NCI-H526 treated with DMSO at 0.1 percent for 48 hours (cell line): Measurements from ENCODE around the gene ZNF615.
"Not testable (repeated sequence)": the region's sequence is repeated elsewhere in the genome, so short reads cannot be mapped to it uniquely, and the experiment has no call there.

Experiments
- DNase-seq: peaks from one replicate; lab custom pipeline; 2025; lab: John Stamatoyannopoulos, UW

ZNF615 gene

GRCh38 chr19:51980116-51980736 lies 27.8 kb downstream of the ZNF615 start:
- no peak for DNase-seq

- no peak for DNase-seq
Measured at GRCh38 chr19:51978882-51979281, 29.1 kb downstream of the ZNF615 start.

GRCh38 chr19:51977346-51977745 lies 30.7 kb downstream of the ZNF615 start:
- no peak for DNase-seq

- no peak for DNase-seq
Measured at GRCh38 chr19:51976852-51977251, 31.2 kb downstream of the ZNF615 start.

- not testable (repeated sequence) for DNase-seq
Measured at GRCh38 chr19:51975787-51976186, 32.2 kb downstream of the ZNF615 start.

GRCh38 chr19:51971624-51972023 lies 36.4 kb downstream of the ZNF615 start:
- DNase-seq = no peak

- DNase-seq = no peak
Measured at GRCh38 chr19:51970718-51971117, 37.3 kb downstream of the ZNF615 start.

- DNase-seq = no peak
Measured at GRCh38 chr19:51965583-51965982, 42.4 kb downstream of the ZNF615 start.

- DNase-seq = not testable (repeated sequence)
Measured at GRCh38 chr19:51960621-51961233, 47.3 kb downstream of the ZNF615 start.

GRCh38 chr19:51959791-51960190 lies 48.2 kb downstream of the ZNF615 start:
- DNase-seq = no peak

GRCh38 chr19:51957846-51958245 lies 50.2 kb downstream of the ZNF615 start:
- not testable (repeated sequence) for DNase-seq

GRCh38 chr19:51948975-51949374 lies 59.0 kb downstream of the ZNF615 start:
- DNase-seq = no peak

- DNase-seq = no peak
Measured at GRCh38 chr19:51946602-51947001, 61.4 kb downstream of the ZNF615 start.

GRCh38 chr19:51944798-51945552 lies 63.0 kb downstream of the ZNF615 start:
- DNase-seq = no peak
